Measurements from ENCODE around the gene MRPL45. TPM values are rescaled to one million over a fixed set of nuclear protein-coding genes. Genes with fewer than 3 reads are reported as not detected.

MRPL45 gene
- polyA plus RNA-seq, 4 donors: 30.8 to 56.1 (median 41.3) TPM

DNA sequence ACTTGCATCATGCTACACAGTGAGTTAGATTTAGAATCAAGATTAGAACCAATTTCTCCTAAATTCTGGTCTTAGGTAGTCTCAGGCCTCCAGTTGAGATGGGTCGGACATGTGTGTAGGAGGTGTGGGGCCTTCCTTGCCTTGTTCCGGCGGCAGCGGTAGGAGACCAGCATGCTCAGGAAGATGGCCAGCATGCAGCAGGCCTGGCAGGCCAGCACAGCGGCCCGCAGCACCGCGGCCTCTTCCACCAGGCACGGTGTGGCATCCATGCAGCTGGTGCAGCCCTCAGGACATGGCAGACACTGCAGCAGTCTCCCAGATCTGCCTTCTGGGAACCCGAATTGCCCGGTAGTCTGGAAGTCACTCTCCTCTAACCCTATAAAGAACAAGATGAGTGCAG is 39.9 kb downstream of the MRPL45 start:
- Histone ChIP-seq H3K9me3 (ENCODE audit: control insufficient read depth in 2 of 2, insufficient read depth in 1 of 2, low read depth in 1 of 2, low read length in 1 of 2) (no peaks in the 10 kb centered on the region), H3K36me3 (ENCODE audit: control insufficient read depth in 3 of 3, insufficient read depth in 2 of 3, low read depth in 1 of 3, low read length in 3 of 3) (no peaks in the 10 kb centered on the region), H3K4me3 (ENCODE audit: low read depth in 1 of 3, low read length in 3 of 3) (no peak overlapping the region), H3K27ac (ENCODE audit: low read depth in 1 of 3, low read length in 2 of 3) (no peak overlapping the region), H3K4me1 (ENCODE audit: control insufficient read depth in 3 of 3, insufficient read depth in 2 of 3, low read depth in 1 of 3, low read length in 2 of 3) (no peaks in the 10 kb centered on the region), H3K27me3 (ENCODE audit: control insufficient read depth in 3 of 3, insufficient read depth in 3 of 3, low read length in 3 of 3) (no peaks in the 10 kb centered on the region)
- WGBS, 3 donors: 89 to 95% (median 94%) methylated on average over 11 of the region's 11 CpGs
- no peak for FAIRE-seq
- no peak for DNase-seq

DNA sequence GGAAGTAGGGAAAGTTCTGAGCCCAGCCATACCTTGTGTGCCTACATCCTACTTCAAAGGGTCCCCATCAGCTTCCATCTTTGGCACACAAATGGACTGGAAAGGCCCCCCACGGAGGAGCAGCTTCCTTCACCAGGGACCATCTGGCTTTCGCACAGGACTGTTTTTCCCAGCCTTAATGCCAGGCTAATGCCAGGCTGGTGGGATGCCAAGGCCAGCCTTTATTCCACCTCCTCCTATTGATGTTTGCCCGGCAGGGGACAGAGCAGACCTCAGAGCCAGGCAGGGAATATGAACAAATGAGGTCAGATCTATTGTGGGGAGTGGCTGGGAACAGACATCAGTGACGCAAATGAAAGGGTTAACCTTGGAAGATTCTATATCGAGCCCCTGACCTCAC is 41.1 kb downstream of the MRPL45 start:
- WGBS, 3 donors: 73 to 78% (median 74%) methylated on average over 5 of the region's 5 CpGs
- no peak for DNase-seq
- H3K4me1 ChIP-seq (ENCODE audit: control insufficient read depth in 3 of 3, insufficient read depth in 2 of 3, low read depth in 1 of 3, low read length in 2 of 3): no peaks in the 10 kb centered on the region
- H3K27me3 ChIP-seq (ENCODE audit: control insufficient read depth in 3 of 3, insufficient read depth in 3 of 3, low read length in 3 of 3): peaks cover 0 to 2% (median 0%) of the 10 kb centered on the region in 3 donors
- no peaks in the 10 kb centered on the region for H3K36me3 ChIP-seq (ENCODE audit: control insufficient read depth in 3 of 3, insufficient read depth in 2 of 3, low read depth in 1 of 3, low read length in 3 of 3)
- H3K9me3 ChIP-seq (ENCODE audit: control insufficient read depth in 2 of 2, insufficient read depth in 1 of 2, low read depth in 1 of 2, low read length in 1 of 2): no peaks in the 10 kb centered on the region
- FAIRE-seq: no peak
- no peak overlapping the region for H3K4me3 ChIP-seq (ENCODE audit: low read depth in 1 of 3, low read length in 3 of 3)
- no peak overlapping the region for H3K27ac ChIP-seq (ENCODE audit: low read depth in 1 of 3, low read length in 2 of 3)

DNA sequence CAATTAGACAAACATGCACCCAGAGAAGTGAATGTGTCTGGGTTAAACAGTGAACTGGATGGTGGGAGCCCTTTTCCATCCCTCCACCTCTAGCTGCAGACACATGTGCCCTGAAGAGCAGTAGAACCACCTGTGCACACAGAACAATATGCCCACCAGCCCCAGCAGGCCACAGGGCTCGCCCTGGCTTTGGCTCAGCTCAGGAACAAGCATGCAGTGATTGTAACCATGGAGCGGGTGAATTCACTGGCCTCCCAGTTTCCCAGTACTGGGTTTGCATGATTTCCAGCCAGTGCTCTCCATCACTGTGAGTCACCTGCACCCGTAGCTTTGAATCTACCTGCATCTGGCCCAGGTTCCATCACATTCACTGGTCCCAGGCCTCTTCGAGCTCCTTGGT is 41.6 kb downstream of the MRPL45 start:
- no peak for DNase-seq
- H3K27me3 ChIP-seq (ENCODE audit: control insufficient read depth in 3 of 3, insufficient read depth in 3 of 3, low read length in 3 of 3): peaks cover 0 to 2% (median 0%) of the 10 kb centered on the region in 3 donors
- 86 to 89% (median 88%) methylated on average over 4 of the region's 4 CpGs for WGBS, 3 donors
- FAIRE-seq: no peak
- H3K9me3 ChIP-seq (ENCODE audit: control insufficient read depth in 2 of 2, insufficient read depth in 1 of 2, low read depth in 1 of 2, low read length in 1 of 2): no peaks in the 10 kb centered on the region
- H3K27ac ChIP-seq (ENCODE audit: low read depth in 1 of 3, low read length in 2 of 3): no peak overlapping the region
- no peaks in the 10 kb centered on the region for H3K4me1 ChIP-seq (ENCODE audit: control insufficient read depth in 3 of 3, insufficient read depth in 2 of 3, low read depth in 1 of 3, low read length in 2 of 3)
- no peaks in the 10 kb centered on the region for H3K36me3 ChIP-seq (ENCODE audit: control insufficient read depth in 3 of 3, insufficient read depth in 2 of 3, low read depth in 1 of 3, low read length in 3 of 3)
- H3K4me3 ChIP-seq (ENCODE audit: low read depth in 1 of 3, low read length in 3 of 3): no peak overlapping the region

DNA sequence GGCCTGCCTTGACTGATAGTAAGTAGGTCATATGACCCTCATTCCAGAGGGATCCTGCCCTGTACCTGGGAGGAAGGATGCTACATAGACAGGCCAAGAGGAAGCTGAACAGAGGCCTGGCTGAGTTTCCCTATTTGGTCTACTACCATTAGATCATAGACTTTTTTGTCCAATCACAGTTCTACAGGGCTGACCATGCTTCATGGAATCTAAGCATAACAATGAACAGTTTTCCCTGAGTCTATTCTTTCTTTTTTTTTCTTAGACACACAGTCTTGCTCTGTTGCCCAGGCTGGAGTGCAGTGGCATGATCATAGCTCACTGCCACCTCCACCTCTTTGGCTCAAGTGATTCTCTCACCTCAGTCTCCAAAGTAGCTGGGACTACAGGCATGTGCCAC is 42.9 kb downstream of the MRPL45 start:
- no peak for DNase-seq
- no peak for FAIRE-seq
- H3K27ac ChIP-seq (ENCODE audit: low read depth in 1 of 3, low read length in 2 of 3): no peak overlapping the region
- H3K27me3 ChIP-seq (ENCODE audit: control insufficient read depth in 3 of 3, insufficient read depth in 3 of 3, low read length in 3 of 3): peaks cover 0 to 5% (median 2%) of the 10 kb centered on the region in 3 donors
- no peaks in the 10 kb centered on the region for H3K9me3 ChIP-seq (ENCODE audit: control insufficient read depth in 2 of 2, insufficient read depth in 1 of 2, low read depth in 1 of 2, low read length in 1 of 2)
- no peak overlapping the region for H3K4me3 ChIP-seq (ENCODE audit: low read depth in 1 of 3, low read length in 3 of 3)
- no peaks in the 10 kb centered on the region for H3K36me3 ChIP-seq (ENCODE audit: control insufficient read depth in 3 of 3, insufficient read depth in 2 of 3, low read depth in 1 of 3, low read length in 3 of 3)
- H3K4me1 ChIP-seq (ENCODE audit: control insufficient read depth in 3 of 3, insufficient read depth in 2 of 3, low read depth in 1 of 3, low read length in 2 of 3): no peaks in the 10 kb centered on the region

DNA sequence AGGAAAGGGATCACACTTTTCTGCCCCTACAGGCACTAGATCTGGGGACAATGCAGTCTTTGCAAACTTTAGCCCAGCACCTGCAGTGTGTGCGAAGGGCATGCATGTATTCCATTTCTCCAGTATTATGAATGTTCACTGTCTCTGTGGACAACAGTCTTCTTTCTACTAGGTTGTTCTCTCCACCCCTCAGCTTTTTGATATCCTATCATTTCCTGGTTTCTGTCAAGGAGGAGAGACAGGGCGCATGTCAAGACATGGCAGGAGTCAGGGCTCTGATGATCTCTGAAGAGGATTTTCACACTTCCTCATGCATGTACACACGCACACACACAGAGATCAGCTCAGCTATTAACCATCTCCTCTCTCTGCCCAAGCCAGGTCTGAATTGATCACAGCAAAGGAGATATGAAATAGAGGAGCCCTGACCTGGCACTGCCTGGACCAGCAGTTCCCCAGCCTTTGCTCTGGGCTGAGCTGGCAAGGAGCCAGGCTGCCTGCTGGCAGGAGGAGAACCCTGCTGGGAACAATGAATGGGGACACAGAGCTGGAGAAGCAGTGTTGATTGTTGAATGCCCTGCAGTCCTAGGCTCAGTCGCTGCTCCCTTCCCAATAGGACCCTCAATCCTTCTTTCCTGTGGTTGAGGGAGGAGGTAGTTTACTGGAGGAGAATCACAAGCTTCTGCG is 44.2 kb downstream of the MRPL45 start:
- no peak overlapping the region for H3K4me3 ChIP-seq (ENCODE audit: low read depth in 1 of 3, low read length in 3 of 3)
- H3K27me3 ChIP-seq (ENCODE audit: control insufficient read depth in 3 of 3, insufficient read depth in 3 of 3, low read length in 3 of 3): peaks cover 0 to 5% (median 2%) of the 10 kb centered on the region in 3 donors
- H3K27ac ChIP-seq (ENCODE audit: low read depth in 1 of 3, low read length in 2 of 3): no peak overlapping the region
- FAIRE-seq (no peak), DNase-seq (peak; percentile 57 to 66)
- no peaks in the 10 kb centered on the region for H3K9me3 ChIP-seq (ENCODE audit: control insufficient read depth in 2 of 2, insufficient read depth in 1 of 2, low read depth in 1 of 2, low read length in 1 of 2)
- no peaks in the 10 kb centered on the region for H3K36me3 ChIP-seq (ENCODE audit: control insufficient read depth in 3 of 3, insufficient read depth in 2 of 3, low read depth in 1 of 3, low read length in 3 of 3)
- 28 to 52% (median 46%) methylated on average over 5 of the region's 5 CpGs for WGBS, 3 donors
- H3K4me1 ChIP-seq (ENCODE audit: control insufficient read depth in 3 of 3, insufficient read depth in 2 of 3, low read depth in 1 of 3, low read length in 2 of 3): no peaks in the 10 kb centered on the region

DNA sequence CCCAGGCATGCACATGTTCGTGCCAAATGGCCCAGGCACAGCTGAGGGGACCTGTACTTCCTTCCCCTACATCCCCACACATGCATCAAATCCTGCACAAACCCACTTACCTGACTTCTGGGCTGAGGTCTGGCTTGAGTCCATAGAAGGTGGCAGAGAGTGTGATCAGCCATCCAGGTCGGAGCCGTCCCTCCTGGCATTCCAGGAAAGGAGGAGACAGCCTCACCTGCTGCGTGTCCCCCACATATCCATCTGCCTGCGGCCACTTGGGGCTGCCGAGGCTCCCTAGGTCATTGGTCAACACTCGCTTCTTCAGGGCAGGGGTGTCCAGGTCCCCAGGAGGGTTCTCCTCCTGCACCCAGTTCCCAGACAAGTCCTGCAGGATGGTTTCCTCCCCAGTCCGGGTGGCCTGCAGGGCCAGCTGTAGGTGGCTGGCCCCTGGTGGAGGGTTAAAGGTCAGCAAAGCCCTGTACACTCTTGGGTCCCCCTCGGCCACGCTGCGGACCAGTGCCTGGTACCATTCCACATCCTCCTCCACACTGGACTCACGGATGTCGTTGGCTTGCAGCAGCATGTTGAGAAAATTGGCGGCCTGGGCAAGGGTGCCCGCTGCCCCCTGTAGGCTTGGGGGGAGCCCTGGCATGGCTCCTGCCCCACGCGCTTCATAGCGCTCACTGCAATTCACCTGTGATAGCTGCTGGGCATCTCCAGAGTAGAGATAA is 46.1 kb downstream of the MRPL45 start:
- H3K27ac ChIP-seq (ENCODE audit: low read depth in 1 of 3, low read length in 2 of 3): peak overlapping the region in 1 of 3 donors; percentile 22
- DNase-seq: no peak
- no peaks in the 10 kb centered on the region for H3K9me3 ChIP-seq (ENCODE audit: control insufficient read depth in 2 of 2, insufficient read depth in 1 of 2, low read depth in 1 of 2, low read length in 1 of 2)
- 80 to 87% (median 85%) methylated on average over 18 of the region's 18 CpGs for WGBS, 3 donors
- no peak for FAIRE-seq
- H3K36me3 ChIP-seq (ENCODE audit: control insufficient read depth in 3 of 3, insufficient read depth in 2 of 3, low read depth in 1 of 3, low read length in 3 of 3): no peaks in the 10 kb centered on the region
- H3K4me3 ChIP-seq (ENCODE audit: low read depth in 1 of 3, low read length in 3 of 3): no peak overlapping the region
- H3K27me3 ChIP-seq (ENCODE audit: control insufficient read depth in 3 of 3, insufficient read depth in 3 of 3, low read length in 3 of 3): peaks cover 0 to 5% (median 2%) of the 10 kb centered on the region in 3 donors
- H3K4me1 ChIP-seq (ENCODE audit: control insufficient read depth in 3 of 3, insufficient read depth in 2 of 3, low read depth in 1 of 3, low read length in 2 of 3): no peaks in the 10 kb centered on the region

DNA sequence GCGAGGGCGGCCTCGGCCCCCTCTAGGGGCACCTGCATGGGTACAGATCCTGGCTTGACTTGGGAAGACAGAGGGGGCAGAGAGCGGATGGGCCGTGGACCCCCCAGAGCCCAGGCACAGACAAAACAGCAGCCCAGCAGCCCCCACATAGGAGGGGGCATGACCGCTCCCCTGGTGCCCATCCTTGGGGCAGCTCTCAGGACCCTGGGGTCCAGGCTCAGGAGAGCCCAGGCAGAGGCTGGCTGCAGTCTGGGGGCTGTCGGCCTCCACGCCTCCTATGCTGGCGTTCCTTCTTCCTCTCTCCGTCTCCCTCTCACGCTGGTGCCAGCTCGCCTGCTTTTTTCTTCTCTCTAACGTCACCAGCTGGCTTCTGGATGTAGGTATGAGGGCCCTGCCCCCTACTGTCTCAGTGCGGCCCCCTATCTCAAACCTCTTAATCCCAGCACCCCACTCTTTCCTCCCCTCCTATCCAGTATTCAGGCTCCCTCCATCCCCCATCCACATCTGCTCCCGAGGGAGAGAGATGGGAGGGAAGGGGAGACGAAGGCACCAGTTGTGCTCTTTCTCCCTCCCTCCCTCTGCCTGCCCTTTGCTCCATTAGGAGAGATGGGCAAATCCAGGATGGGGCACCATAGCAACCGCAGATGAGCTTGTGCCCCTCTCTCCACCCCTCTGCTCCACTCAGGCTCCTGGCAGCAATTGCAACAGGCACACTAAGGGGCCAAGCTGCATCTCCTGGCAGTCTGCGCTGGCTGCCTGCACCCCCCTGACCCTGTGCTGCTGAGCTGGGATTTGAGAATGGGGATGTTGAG is 46.8 kb downstream of the MRPL45 start, which contains the start of gene GPR179:
Gene GPR179, minus strand, starts transcription at position 349 of the 812 bp plus-strand sequence. Its CDS starts 167 bp downstream, at position 182.
- FAIRE-seq: no peak

DNA sequence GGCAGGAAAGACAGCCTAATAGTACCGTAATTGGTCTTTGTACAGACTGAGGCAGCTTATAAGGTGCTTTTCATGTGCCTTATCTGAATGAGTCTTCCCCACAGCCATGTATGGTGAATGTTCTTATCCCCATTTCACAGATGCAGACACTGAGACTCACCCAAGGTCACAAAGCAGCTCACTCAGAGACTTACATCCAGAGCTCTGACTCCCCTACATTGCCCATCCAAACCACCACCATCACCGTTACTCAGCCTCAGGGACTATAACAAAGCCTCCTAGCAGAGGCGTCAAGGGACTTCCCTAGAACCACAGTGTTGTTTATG is 47.4 kb downstream of the MRPL45 start:
- Histone ChIP-seq H3K4me3 (ENCODE audit: low read depth in 1 of 3, low read length in 3 of 3) (no peak overlapping the region), H3K27ac (ENCODE audit: low read depth in 1 of 3, low read length in 2 of 3) (no peak overlapping the region), H3K9me3 (ENCODE audit: control insufficient read depth in 2 of 2, insufficient read depth in 1 of 2, low read depth in 1 of 2, low read length in 1 of 2) (no peaks in the 10 kb centered on the region), H3K36me3 (ENCODE audit: control insufficient read depth in 3 of 3, insufficient read depth in 2 of 3, low read depth in 1 of 3, low read length in 3 of 3) (no peaks in the 10 kb centered on the region), H3K4me1 (ENCODE audit: control insufficient read depth in 3 of 3, insufficient read depth in 2 of 3, low read depth in 1 of 3, low read length in 2 of 3) (no peaks in the 10 kb centered on the region), H3K27me3 (ENCODE audit: control insufficient read depth in 3 of 3, insufficient read depth in 3 of 3, low read length in 3 of 3) (peaks cover 0 to 5% (median 2%) of the 10 kb centered on the region in 3 donors)
- DNase-seq (no peak), FAIRE-seq (no peak)
- WGBS, 3 donors: 75 to 81% (median 80%) methylated on average over 3 of the region's 3 CpGs

More for the DNA sequence above, 46.8 kb downstream of the MRPL45 start, which contains the start of gene GPR179:
- no peaks in the 10 kb centered on the region for H3K36me3 ChIP-seq (ENCODE audit: control insufficient read depth in 3 of 3, insufficient read depth in 2 of 3, low read depth in 1 of 3, low read length in 3 of 3)
- no peak for DNase-seq
- no peaks in the 10 kb centered on the region for H3K9me3 ChIP-seq (ENCODE audit: control insufficient read depth in 2 of 2, insufficient read depth in 1 of 2, low read depth in 1 of 2, low read length in 1 of 2)
- no peaks in the 10 kb centered on the region for H3K4me1 ChIP-seq (ENCODE audit: control insufficient read depth in 3 of 3, insufficient read depth in 2 of 3, low read depth in 1 of 3, low read length in 2 of 3)
- H3K4me3 ChIP-seq (ENCODE audit: low read depth in 1 of 3, low read length in 3 of 3): no peak within 1 kb of the TSS
- 71 to 83% (median 81%) methylated on average over 15 to 18 of the region's 18 CpGs for WGBS, 3 donors
- H3K27me3 ChIP-seq (ENCODE audit: control insufficient read depth in 3 of 3, insufficient read depth in 3 of 3, low read length in 3 of 3): peaks cover 0 to 5% (median 2%) of the 10 kb centered on the region in 3 donors
- peak within 1 kb of the TSS in 1 of 3 donors; percentile 22 for H3K27ac ChIP-seq (ENCODE audit: low read depth in 1 of 3, low read length in 2 of 3)

Measured in small intestine (tissue), 7 donors.